ENCODE data around the gene NME1. TPM values are rescaled to one million over a fixed set of nuclear protein-coding genes. Genes with fewer than 3 reads are reported as not detected.
"Not testable (repeated sequence)": the region's sequence is repeated elsewhere in the genome, so short reads cannot be mapped to it uniquely, and the experiment has no call there.

The NME1 gene
- total RNA-seq, 4 donors from 2014 or later: 19.1 to 32.6 (median 29.2) TPM

GRCh38 chr17:51120739-51121619 is 32.4 kb upstream of the NME1 start, which contains the start of gene SPAG9:
Gene SPAG9, minus strand, starts transcription at chr17:51120868. Its CDS starts 212 bp downstream, at chr17:51120656.
- in situ Hi-C loops (cut with MboI; ENCODE audit: low sequenced_read_pairs in 4 of 4): no loop called here
- H3K27ac ChIP-seq: peak within 1 kb of the TSS; percentile 99 to 100 (median 100)
- intact Hi-C loops (cut with DNase I; ENCODE audit: low total_unique reads): loop anchor here (1.0 to 2.0 kb wide), 2 partner anchors 32 to 254 kb away; partner anchors contain the start of genes NME1 and TOB1
- peak; percentile 69 to 72 for ATAC-seq
- H3K4me3 ChIP-seq: peak within 1 kb of the TSS; percentile 81 to 99 (median 89)
- no peaks in the 10 kb centered on the region for H3K36me3 ChIP-seq
- H3K9me3 ChIP-seq: no peaks in the 10 kb centered on the region
- no peaks in the 10 kb centered on the region for H3K27me3 ChIP-seq
- peak; percentile 95 to 96 for DNase-seq
- TF ChIP-seq, protein P1, sequence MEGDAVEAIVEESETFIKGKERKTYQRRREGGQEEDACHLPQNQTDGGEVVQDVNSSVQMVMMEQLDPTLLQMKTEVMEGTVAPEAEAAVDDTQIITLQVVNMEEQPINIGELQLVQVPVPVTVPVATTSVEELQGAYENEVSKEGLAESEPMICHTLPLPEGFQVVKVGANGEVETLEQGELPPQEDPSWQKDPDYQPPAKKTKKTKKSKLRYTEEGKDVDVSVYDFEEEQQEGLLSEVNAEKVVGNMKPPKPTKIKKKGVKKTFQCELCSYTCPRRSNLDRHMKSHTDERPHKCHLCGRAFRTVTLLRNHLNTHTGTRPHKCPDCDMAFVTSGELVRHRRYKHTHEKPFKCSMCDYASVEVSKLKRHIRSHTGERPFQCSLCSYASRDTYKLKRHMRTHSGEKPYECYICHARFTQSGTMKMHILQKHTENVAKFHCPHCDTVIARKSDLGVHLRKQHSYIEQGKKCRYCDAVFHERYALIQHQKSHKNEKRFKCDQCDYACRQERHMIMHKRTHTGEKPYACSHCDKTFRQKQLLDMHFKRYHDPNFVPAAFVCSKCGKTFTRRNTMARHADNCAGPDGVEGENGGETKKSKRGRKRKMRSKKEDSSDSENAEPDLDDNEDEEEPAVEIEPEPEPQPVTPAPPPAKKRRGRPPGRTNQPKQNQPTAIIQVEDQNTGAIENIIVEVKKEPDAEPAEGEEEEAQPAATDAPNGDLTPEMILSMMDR (IDR thresholded peaks at IDR 0.05 in 4 of 5, conservative IDR thresholded peaks at IDR 0.05 in 1 of 5): no peak
- TF ChIP-seq POLR2A (IDR thresholded peaks at IDR 0.05): peak; percentile 79 to 83
- H3K4me1 ChIP-seq: peaks cover 38% of the 10 kb centered on the region in 2 donors

- Histone ChIP-seq H3K36me3 (no peaks in the 10 kb centered on the region), H3K4me1 (peaks cover 29 to 31% of the 10 kb centered on the region in 2 donors), H3K27ac (peak overlapping the region; percentile 94 to 100 (median 98)), H3K9me3 (no peaks in the 10 kb centered on the region), H3K4me3 (peak overlapping the region; percentile 55 to 81 (median 66)), H3K27me3 (no peaks in the 10 kb centered on the region)
- in situ Hi-C loops (cut with MboI; ENCODE audit: low sequenced_read_pairs in 4 of 4) (no loop called here), intact Hi-C loops (cut with DNase I; ENCODE audit: low total_unique reads) (loop anchor here (1.0 to 2.0 kb wide), 2 partner anchors 31 to 255 kb away; partner anchors contain the start of genes NME1 and TOB1)
- DNase-seq (peak; percentile 95 to 99), ATAC-seq (peak; percentile 82 to 86)
- peak; percentile 95 to 96 for TF ChIP-seq POLR2A (IDR thresholded peaks at IDR 0.05)
- TF ChIP-seq, protein P1 (IDR thresholded peaks at IDR 0.05 in 4 of 5, conservative IDR thresholded peaks at IDR 0.05 in 1 of 5): no peak
Observed at GRCh38 chr17:51121620-51122472, 31.5 kb upstream of the NME1 start.

DNA sequence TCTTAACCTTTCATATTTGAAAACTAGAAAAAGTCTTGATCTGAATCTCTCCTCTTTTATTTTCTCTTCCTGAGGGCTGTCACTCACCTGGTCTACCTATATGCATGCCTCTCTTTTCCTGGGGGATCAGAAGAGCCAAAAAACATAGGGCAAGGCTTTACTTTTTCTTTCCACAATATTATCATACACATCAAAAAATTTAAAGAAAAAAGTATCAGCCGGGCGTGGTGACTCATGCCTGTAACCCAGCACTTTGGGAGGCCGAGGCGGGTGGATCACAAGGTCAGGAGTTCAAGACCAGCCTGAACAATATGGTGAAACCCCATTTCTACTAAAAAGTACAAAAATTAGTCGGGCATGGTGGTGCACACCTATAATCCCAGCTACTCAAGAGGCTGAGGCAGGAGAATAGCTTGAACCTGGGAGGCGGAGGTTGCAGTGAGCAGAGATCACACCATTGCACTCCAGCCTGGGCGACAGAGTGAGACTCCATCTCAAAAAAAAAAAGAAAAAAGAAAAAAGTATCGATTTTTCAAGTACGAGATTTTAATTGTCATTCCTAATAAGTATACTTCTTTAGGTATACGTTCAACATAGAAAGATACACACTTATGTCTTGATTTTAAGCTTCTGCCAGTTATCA is 30.8 kb upstream of the NME1 start:
- H3K4me1 ChIP-seq: peaks cover 21 to 23% of the 10 kb centered on the region in 2 donors
- H3K36me3 ChIP-seq; in situ Hi-C loops (cut with MboI; ENCODE audit: low sequenced_read_pairs in 4 of 4); H3K9me3 ChIP-seq; H3K27me3 ChIP-seq; H3K4me3 ChIP-seq; ATAC-seq; DNase-seq; intact Hi-C loops (cut with DNase I; ENCODE audit: low total_unique reads): not testable (repeated sequence)
- peak overlapping the region; percentile 94 to 100 (median 98) for H3K27ac ChIP-seq

- DNase-seq (no peak), ATAC-seq (no peak)
- H3K27ac ChIP-seq: no peak overlapping the region
- no peak overlapping the region for H3K4me3 ChIP-seq
- intact Hi-C loops (cut with DNase I; ENCODE audit: low total_unique reads) (no loop called here), in situ Hi-C loops (cut with MboI; ENCODE audit: low sequenced_read_pairs in 4 of 4) (no loop called here)
- no peaks in the 10 kb centered on the region for H3K36me3 ChIP-seq
- peaks cover 5 to 6% of the 10 kb centered on the region in 2 donors for H3K4me1 ChIP-seq
- TF ChIP-seq POLR2A (IDR thresholded peaks at IDR 0.05): no peak
- TF ChIP-seq, protein P1 (IDR thresholded peaks at IDR 0.05 in 4 of 5, conservative IDR thresholded peaks at IDR 0.05 in 1 of 5): no peak
- no peaks in the 10 kb centered on the region for H3K9me3 ChIP-seq
- no peaks in the 10 kb centered on the region for H3K27me3 ChIP-seq
Observed at GRCh38 chr17:51124640-51125503, 28.5 kb upstream of the NME1 start.

All from gastrocnemius medialis (tissue), 4 donors.